GM18870 (cell line): ENCODE measurements around the gene P4HA2.

Experiments used
- ATAC-seq: cut with Tn5 transposase; IDR thresholded peaks from one replicate; pipeline ENCODE4 v1.9.1; 2021; ENCODE audit warnings: moderate library complexity; ENCODE audit not compliant: unreplicated experiment

Gene P4HA2

DNA sequence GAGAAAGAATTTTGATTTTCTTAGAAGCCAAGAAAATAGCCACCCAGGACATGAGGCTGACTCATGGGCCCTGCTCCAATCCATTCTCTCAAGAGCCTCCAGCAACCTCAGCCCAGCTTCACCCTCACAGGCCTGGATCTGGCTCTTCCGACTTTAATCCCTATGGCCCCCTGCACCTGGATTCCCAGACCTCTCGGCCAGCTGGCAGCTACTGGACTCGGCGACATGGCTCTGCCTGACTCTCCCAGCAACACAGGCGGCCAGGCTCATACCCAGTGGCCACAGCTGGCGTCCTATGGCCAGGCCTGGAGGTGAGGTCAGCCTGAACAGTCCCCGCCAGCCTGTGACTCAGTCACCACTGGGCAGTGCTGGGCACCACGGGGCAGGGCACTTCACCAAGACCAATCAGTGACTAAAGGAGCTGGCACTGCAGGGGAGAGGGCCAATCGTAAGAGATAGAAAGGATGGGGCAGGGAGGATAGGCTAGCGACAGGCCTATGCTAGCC lies 23.6 kb upstream of the P4HA2 start:
- no peak for ATAC-seq

- ATAC-seq, result no peak
Measured at GRCh38 chr5:132250547-132250946, 22.9 kb upstream of the P4HA2 start.

GRCh38 chr5:132246806-132247205 lies 19.2 kb upstream of the P4HA2 start:
- no peak for ATAC-seq

- ATAC-seq, result no peak
Measured at GRCh38 chr5:132245593-132245992, 17.9 kb upstream of the P4HA2 start.

DNA sequence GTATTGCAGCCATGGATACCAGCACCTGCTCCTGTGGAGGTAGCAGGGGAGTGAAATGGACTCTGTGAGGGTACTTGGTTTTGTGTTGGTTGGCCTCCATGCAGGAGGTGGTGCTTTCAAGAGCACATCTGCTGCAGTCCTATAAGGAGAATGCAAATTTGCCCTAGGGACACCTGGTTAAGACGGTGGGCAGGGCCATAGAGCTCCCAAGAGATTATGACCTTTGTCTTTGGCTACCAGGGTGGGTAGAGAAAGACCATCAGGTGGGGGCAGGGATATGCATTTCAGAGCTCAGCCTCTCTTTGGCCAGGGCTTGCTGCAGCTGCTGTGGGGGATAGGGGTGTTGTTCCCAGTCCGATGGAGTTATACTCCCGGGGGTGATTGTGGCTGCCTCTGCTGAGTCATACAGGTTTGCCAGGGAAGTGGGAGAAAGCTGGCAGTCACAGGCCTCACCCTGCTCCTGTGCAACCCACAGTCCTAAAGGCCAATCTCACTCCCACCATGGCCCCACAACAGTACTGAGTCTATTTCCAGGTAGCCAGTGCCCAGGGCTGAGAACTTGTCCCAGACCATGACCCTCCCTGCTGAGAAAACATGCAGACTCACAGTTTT lies 15.8 kb upstream of the P4HA2 start:
- no peak for ATAC-seq

DNA sequence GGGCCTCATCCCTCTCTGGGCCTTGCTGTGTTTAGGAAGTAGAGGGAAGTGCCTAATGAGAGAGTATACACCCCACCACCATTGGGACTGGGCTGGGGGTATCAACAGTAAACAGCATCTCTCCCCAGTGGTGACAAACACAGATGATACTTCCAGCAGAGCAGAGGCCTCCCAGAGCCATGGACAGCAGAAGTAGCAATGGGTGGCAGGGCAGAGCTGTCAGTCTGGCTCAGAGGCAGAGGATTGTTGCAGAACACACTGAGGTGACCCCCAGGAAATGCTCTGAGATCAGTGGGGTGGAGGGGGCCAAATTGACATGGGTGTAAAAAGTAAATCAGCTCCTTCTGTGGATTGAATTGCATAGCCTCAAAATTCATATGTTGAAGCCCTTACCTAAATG lies 12.1 kb upstream of the P4HA2 start:
- ATAC-seq, result no peak

DNA sequence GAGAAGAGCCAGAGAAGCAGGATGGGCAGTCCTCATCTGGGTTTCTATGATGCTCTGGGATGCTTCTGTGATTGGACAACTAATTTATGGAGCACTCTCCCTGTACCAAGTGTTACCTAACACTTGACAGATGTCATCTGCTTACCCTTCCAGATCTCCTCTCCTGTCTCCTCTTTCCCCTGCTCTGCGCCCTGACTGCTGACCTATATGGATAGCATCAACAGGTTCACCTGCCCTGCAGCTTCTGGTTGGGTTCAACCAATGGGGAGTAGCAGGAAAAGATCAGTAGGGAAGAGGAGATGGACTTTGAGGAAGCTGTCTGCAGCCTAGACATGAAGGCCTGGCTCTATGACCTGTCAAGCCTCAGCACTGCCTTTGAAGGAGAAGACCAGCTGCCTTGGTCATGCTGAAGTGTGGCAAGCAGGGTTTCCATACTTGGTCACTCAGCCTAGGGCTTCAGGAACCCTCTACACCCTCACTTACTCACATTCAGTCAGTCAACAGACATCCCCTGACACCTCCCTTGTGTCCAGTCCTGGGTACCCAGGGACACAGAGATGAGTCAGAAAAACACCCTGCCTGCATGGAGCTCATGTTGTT lies 11.3 kb upstream of the P4HA2 start:
- ATAC-seq, result no peak

- no peak for ATAC-seq
Measured at GRCh38 chr5:132238169-132238744, 10.6 kb upstream of the P4HA2 start.

GRCh38 chr5:132237670-132238069 lies 10.0 kb upstream of the P4HA2 start:
- ATAC-seq, result no peak

GRCh38 chr5:132237141-132237540 lies 9.5 kb upstream of the P4HA2 start:
- no peak for ATAC-seq

GRCh38 chr5:132235340-132235739 lies 7.7 kb upstream of the P4HA2 start:
- no peak for ATAC-seq

GRCh38 chr5:132234684-132235062 lies 7.0 kb upstream of the P4HA2 start:
- ATAC-seq, result no peak

- no peak for ATAC-seq
Measured at GRCh38 chr5:132233811-132234683, 6.4 kb upstream of the P4HA2 start.

DNA sequence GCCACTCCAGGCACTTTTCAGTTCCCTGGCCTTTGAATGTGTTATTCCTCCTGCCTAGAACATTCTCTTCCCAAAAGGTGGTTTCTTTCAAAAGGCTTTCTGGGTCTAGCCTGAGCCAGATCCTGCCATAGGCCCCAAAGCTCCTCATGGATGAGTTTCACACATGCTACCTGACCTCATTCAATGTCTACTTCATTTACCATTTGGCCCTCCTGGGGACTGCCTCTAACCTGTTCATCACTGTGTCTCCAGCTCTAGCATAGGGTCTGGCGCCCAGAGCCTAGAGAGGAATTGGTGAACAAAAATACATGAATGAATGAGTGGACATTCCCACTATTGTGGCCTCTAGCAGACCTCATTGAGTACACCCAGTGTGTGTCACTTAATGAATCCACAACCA lies 5.4 kb upstream of the P4HA2 start:
- ATAC-seq, result no peak

- ATAC-seq, result no peak
Measured at GRCh38 chr5:132232465-132232864, 4.8 kb upstream of the P4HA2 start.

GRCh38 chr5:132230871-132231270 lies 3.2 kb upstream of the P4HA2 start:
- no peak for ATAC-seq

GRCh38 chr5:132229236-132229635 lies 1.6 kb upstream of the P4HA2 start:
- no peak for ATAC-seq

GRCh38 chr5:132228241-132229035 lies 785 bp upstream of the P4HA2 start:
- no peak for ATAC-seq

DNA sequence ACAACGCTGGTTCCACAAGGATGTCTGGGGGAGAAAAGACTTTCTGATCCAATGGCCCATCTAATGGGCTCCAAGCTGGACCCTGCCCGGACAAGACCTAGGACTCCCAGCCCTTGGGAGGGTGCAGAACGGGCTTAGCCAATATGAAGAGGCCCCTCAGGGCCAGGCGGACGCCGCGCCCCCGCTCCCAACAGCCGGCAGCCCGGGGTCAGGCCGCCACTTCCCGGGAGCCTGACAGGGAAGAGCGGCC lies 493 bp downstream of the P4HA2 start:
- no peak for ATAC-seq

DNA sequence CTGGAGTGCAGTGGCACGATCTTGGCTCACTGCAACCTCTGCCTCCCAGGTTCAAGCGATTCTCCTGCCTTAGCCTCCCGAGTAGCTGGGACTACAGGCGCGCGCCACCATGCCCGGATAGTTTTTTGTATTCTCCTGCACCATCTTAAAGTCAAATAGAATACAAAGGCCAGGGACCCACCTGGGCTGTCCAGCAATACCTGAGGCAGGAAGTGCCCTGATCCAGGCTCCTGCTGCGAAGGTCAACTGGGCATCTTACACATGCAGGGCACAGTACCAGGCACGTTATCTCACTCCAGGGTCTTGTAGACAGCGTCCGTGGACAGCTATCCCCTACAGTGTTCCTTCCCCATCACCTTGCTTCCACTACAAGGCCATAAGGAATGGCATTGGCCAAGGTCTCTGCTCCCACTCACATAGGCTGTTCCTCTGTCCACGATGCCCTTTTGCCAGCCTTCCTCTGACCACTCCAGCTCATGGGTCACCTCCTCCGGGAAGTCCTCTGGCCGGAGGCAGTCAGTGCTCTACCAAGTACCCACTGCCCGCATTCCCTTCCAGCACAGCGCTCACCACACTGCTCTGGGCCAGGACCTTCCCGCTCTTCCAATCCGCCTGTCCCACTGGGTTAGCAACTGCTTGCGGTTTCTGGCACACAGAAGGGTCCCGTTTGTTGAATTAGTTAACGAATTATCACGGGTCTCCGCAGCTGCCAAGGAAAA lies 978 bp downstream of the P4HA2 start:
- no peak for ATAC-seq
